ENCODE data around the gene NUMA1. TPM values are rescaled to one million over a fixed set of nuclear protein-coding genes. Genes with fewer than 3 reads are reported as not detected.

NUMA1 gene
- total and polyA plus RNA-seq, 2 of the 8 experiments (the other 6 are each of a cell fraction or from before 2014, with no cell fraction given), result 101 to 107 TPM

GRCh38 chr11:72058416-72059034 is 21.8 kb downstream of the NUMA1 start:
- H2AK5ac ChIP-seq (ENCODE audit: low read depth, low read length), result no peak overlapping the region; the same call in 1 of the 2 replicates
- no peak overlapping the region for H2AFZ ChIP-seq (ENCODE audit: low read length)
- 93% methylated on average over 3 of the region's 3 CpGs; no CpG with 5 or more reads in 1 of the 2 experiments for whole genome bisulfite sequencing, 2 experiments (ENCODE audit: extremely low coverage in 1 of 2, insufficient coverage in 1 of 2, insufficient read length in 1 of 2, insufficient replicate concordance in 2 of 2, low coverage in 1 of 2, low lambda C conversion rate in 2 of 2, missing lambda C conversion rate in 1 of 2)
- H2BK15ac ChIP-seq (ENCODE audit: low read length), result no peak overlapping the region
- H3K9ac ChIP-seq (replicated peaks in 1 of 4; ENCODE audit: extremely low read depth in 1 of 4, low read depth in 3 of 4, low read length in 3 of 4), result no peak overlapping the region
- no peak overlapping the region for H2BK20ac ChIP-seq (ENCODE audit: low read length)
- no peak overlapping the region for H3K4ac ChIP-seq (replicated peaks; ENCODE audit: insufficient read length, low read depth, low read length)
- no peaks in the 10 kb centered on the region for H3K23me2 ChIP-seq (ENCODE audit: low read depth, low read length)
- H3K27ac ChIP-seq (ENCODE audit: low read depth, low read length), result no peak overlapping the region
- H3K27me3 ChIP-seq (replicated peaks in 1 of 4; ENCODE audit: control insufficient read depth in 3 of 4, extremely low read depth in 1 of 4, insufficient read depth in 3 of 4, low read length in 3 of 4), result no peaks in the 10 kb centered on the region
- peaks cover 0 to 37% of the 10 kb centered on the region in 2 experiments; a peak in 3 of 4 replicates for H3K79me2 ChIP-seq (ENCODE audit: control insufficient read depth in 1 of 2, insufficient read depth in 2 of 2, low read length in 2 of 2)
- H3K18ac ChIP-seq (ENCODE audit: extremely low read depth, low read length), result no peak overlapping the region
- no peak for DNase-seq (ENCODE audit: low read depth in 1 of 2, low spot score in 2 of 2)
- H4K8ac ChIP-seq (ENCODE audit: extremely low read depth, insufficient read depth, low read length), result no peak overlapping the region
- H2BK5ac ChIP-seq (ENCODE audit: low read depth, low read length), result no peak overlapping the region
- ChIA-PET POLR2A (ENCODE audit: partially characterized antibody) (interaction anchor here (0.9 to 1.7 kb wide), 3 partner anchors 8 to 148 kb away, joined by 3 to 9 read pairs (median 4); no protein-coding TSS in a partner anchor), CTCF (ENCODE audit: partially characterized antibody) (interaction anchor here (1.2 to 1.9 kb wide), 3 partner anchors 20 to 33 kb away, joined by 3 to 10 read pairs (median 6); no protein-coding TSS in a partner anchor)
- no peak overlapping the region for H3K23ac ChIP-seq (ENCODE audit: insufficient read length)
- no peak for FAIRE-seq
- no peak overlapping the region for H2BK12ac ChIP-seq (ENCODE audit: low read depth, low read length)
- peaks cover under 1 to 6% of the 10 kb centered on the region in 2 experiments for H4K20me1 ChIP-seq (replicated peaks in 1 of 2; ENCODE audit: control insufficient read depth in 1 of 2, insufficient read depth in 2 of 2, low read length in 2 of 2)
- no peaks in the 10 kb centered on the region for H3K9me3 ChIP-seq (ENCODE audit: insufficient read depth in 2 of 2, low read depth in 1 of 2, low read length in 1 of 2)
- no peak overlapping the region for H3K4me2 ChIP-seq (ENCODE audit: insufficient read depth in 1 of 2, low read depth in 2 of 2, low read length in 2 of 2)
- no peak overlapping the region for H4K91ac ChIP-seq (replicated peaks; ENCODE audit: insufficient read length, low read length)
- H3K36me3 ChIP-seq (ENCODE audit: control insufficient read depth in 2 of 4, insufficient read depth in 4 of 4, low read length in 3 of 4), result peaks cover 0 to 6% (median 2%) of the 10 kb centered on the region in 4 experiments; a peak in 3 of 8 replicates
- H3K56ac ChIP-seq (replicated peaks; ENCODE audit: insufficient read length, low read depth, low read length), result no peak overlapping the region
- TF ChIP-seq POLR2A (IDR thresholded peaks at IDR 0.05; ENCODE audit: control extremely low read depth in 1 of 2, low read depth in 2 of 2, low read length in 2 of 2), result no peak
- H4K5ac ChIP-seq (ENCODE audit: insufficient read length, low read depth, low read length), result no peak overlapping the region
- no peak overlapping the region for H3K14ac ChIP-seq (ENCODE audit: insufficient read length)
- H3K79me1 ChIP-seq (ENCODE audit: low read depth, low read length), result no peaks in the 10 kb centered on the region; the same call in 1 of the 2 replicates
- no peak overlapping the region for H2BK120ac ChIP-seq (replicated peaks; ENCODE audit: low read depth, low read length)
- H3K4me1 ChIP-seq (replicated peaks in 1 of 4; ENCODE audit: control insufficient read depth in 3 of 4, insufficient read depth in 4 of 4, low read length in 3 of 4), result no peaks in the 10 kb centered on the region; a peak in 1 of 7 replicates
- no peak overlapping the region for H3K4me3 ChIP-seq (ENCODE audit: extremely low read depth in 1 of 4, insufficient read depth in 2 of 4, low read depth in 3 of 4, low read length in 4 of 4)
